HCT116 (cell line): ENCODE measurements around the gene NTHL1. TPM values are rescaled to one million over a fixed set of nuclear protein-coding genes. Genes with fewer than 3 reads are reported as not detected.

Experiments used
- ATAC-seq: fragments of 200-7000 bp; cut with Tn5 transposase; 2 replicates; pipeline ENCODE4 v1.9.1; 2020; ENCODE audit warnings: mild to moderate bottlenecking, moderate library complexity
- BruUV-seq: library from RNA; stranded (reverse); fragments of 400-500 nt; replicated peaks from 2 replicates; lab custom pipeline; 2021; lab: Mats Ljungman, UMichigan
- CTCF ChIA-PET: fragments of 300-600 bp; sonication (Branson Sonifier 250); formaldehyde crosslinking; loops from one replicate; lab custom pipeline; 2021; ENCODE audit warnings: antibody characterized with exemption; lab: Charles Lee
- POLR2A ChIA-PET: fragments of 300-600, 350-600 bp; sonication (Branson Sonifier 250); formaldehyde crosslinking; loops from one replicate; lab custom pipeline; 2021; ENCODE audit warnings: antibody characterized with exemption; lab: Charles Lee
- RAD21 ChIA-PET, 2 experiments: fragments of 300-600 bp; sonication (Branson Sonifier 250); formaldehyde crosslinking; loops; one replicate each; lab custom pipeline; 2023; ENCODE audit warnings: low total read pairs in 2 of 2; ENCODE audit not compliant: uncharacterized antibody in 2 of 2, unreplicated experiment in 2 of 2, low non-redundant PET in 1 of 2; lab: Charles Lee
- DNase-seq: peaks from one replicate; pipeline ENCODE4 v3.0.0-alpha.2; 2010; ENCODE audit warnings: low read depth, low spot score
- H2AFZ ChIP-seq: fragments of 200-600 bp; shearing (Covaris generic), sonication (generic); 2 replicates; pipeline ENCODE4 v1.6.1; 2017; ENCODE audit warnings: low read depth, mixed run types, mixed read lengths, antibody characterized with exemption, low read length; ENCODE audit not compliant: poor library complexity, severe bottlenecking
- H3K27ac ChIP-seq: 2 replicates; pipeline ENCODE4 v1.5.1; 2012; ENCODE audit warnings: low read depth, low read length
- H3K27me3 ChIP-seq: fragments of 200-600 bp; sonication (generic); 2 replicates; pipeline ENCODE4 v1.6.1; 2016; ENCODE audit warnings: mixed run types, low read length, mixed read lengths; ENCODE audit not compliant: insufficient read depth
- H3K36me3 ChIP-seq, 2 experiments: fragments of 200-500 bp in 1 of 2; fragments of 200-600 bp in 1 of 2; sonication (Bioruptor generic) in 1 of 2; sonication (generic) in 1 of 2; 2 replicates each; pipeline versions ENCODE4 v1.5.1 to v1.6.1; 2014 to 2016; ENCODE audit warnings: low read length in 2 of 2, inconsistent platforms in 1 of 2, mixed read lengths in 1 of 2, mixed run types in 1 of 2; ENCODE audit not compliant: insufficient read depth in 2 of 2, control insufficient read depth in 1 of 2
- H3K4me1 ChIP-seq, 2 experiments: fragments of 200-600 bp in 1 of 2; sonication (generic) in 1 of 2; 2 replicates each; pipeline versions ENCODE4 v1.5.1 to v1.6.1; 2012 to 2017; ENCODE audit warnings: low read length in 2 of 2, inconsistent platforms in 1 of 2, mild to moderate bottlenecking in 1 of 2, mixed read lengths in 1 of 2, mixed run types in 1 of 2, moderate library complexity in 1 of 2; ENCODE audit not compliant: insufficient read depth in 2 of 2, control insufficient read depth in 1 of 2
- H3K4me2 ChIP-seq: fragments of 200-600 bp; sonication (generic); 2 replicates; pipeline ENCODE4 v1.6.1; 2017; ENCODE audit warnings: mixed run types, low read length, mixed read lengths
- H3K4me3 ChIP-seq, 2 experiments: fragments of 200-600 bp in 1 of 2; sonication (generic) in 1 of 2; replicated peaks in 1 of 2; 2 replicates each; pipeline ENCODE4 v1.5.1; 2011 to 2016; ENCODE audit warnings: low read length in 2 of 2, control low read depth in 1 of 2, low read depth in 1 of 2, mild to moderate bottlenecking in 1 of 2, mixed read lengths in 1 of 2, mixed run types in 1 of 2
- H3K79me2 ChIP-seq: fragments of 200-600 bp; sonication (generic); 2 replicates; pipeline ENCODE4 v1.6.1; 2017; ENCODE audit warnings: mild to moderate bottlenecking, mixed run types, low read length, moderate library complexity, mixed read lengths; ENCODE audit not compliant: insufficient read depth
- H3K9ac ChIP-seq: fragments of 200-600 bp; sonication (generic); 2 replicates; pipeline ENCODE4 v1.6.1; 2016; ENCODE audit warnings: low read length, mixed read lengths
- H3K9me2 ChIP-seq: fragments of 200-600 bp; sonication (generic), shearing (Covaris generic); 2 replicates; pipeline ENCODE4 v1.6.1; 2017; ENCODE audit warnings: mixed run types, mild to moderate bottlenecking, moderate library complexity; ENCODE audit not compliant: insufficient read depth
- H3K9me3 ChIP-seq, 2 experiments: fragments of 200-500 bp in 1 of 2; fragments of 200-600 bp in 1 of 2; sonication (Bioruptor generic) in 1 of 2; sonication (generic) in 1 of 2; 2 replicates each; pipeline ENCODE4 v1.6.1; 2014 to 2017; ENCODE audit warnings: low read length in 2 of 2, mixed read lengths in 2 of 2, inconsistent platforms in 1 of 2, low read depth in 1 of 2, mild to moderate bottlenecking in 1 of 2, mixed run types in 1 of 2, moderate library complexity in 1 of 2; ENCODE audit not compliant: control insufficient read depth in 1 of 2, insufficient read depth in 1 of 2
- H4K20me1 ChIP-seq: fragments of 200-600 bp; sonication (generic), shearing (Covaris generic); 2 replicates; pipeline ENCODE4 v1.6.1; 2017; ENCODE audit warnings: mixed run types, mild to moderate bottlenecking, moderate library complexity; ENCODE audit not compliant: insufficient read depth
- CBX3 ChIP-seq: IDR thresholded peaks from 2 replicates; pipeline ENCODE4 v1.6.1; 2012; ENCODE audit warnings: low read depth
- JUND ChIP-seq: IDR thresholded peaks from 2 replicates; pipeline ENCODE4 v1.6.1; 2012
- SIN3A ChIP-seq: IDR thresholded peaks from 2 replicates; pipeline ENCODE4 v1.6.1; 2012; ENCODE audit warnings: low read depth
- SP1 ChIP-seq: IDR thresholded peaks from 2 replicates; pipeline ENCODE4 v1.6.1; 2012; ENCODE audit warnings: low read depth
- TCF7L2 ChIP-seq: IDR thresholded peaks from 2 replicates; pipeline ENCODE4 v1.7.0; 2011; ENCODE audit warnings: borderline replicate concordance, inconsistent platforms; ENCODE audit not compliant: insufficient read depth, insufficient read length; ENCODE audit errors: extremely low read depth
- ZNF274 ChIP-seq: fragments of 200-500 bp; sonication (Bioruptor generic); IDR thresholded peaks from 2 replicates; pipeline ENCODE4 v1.6.1; 2014; ENCODE audit warnings: mild to moderate bottlenecking, low read depth, low read length, inconsistent platforms
- intact Hi-C: fragments of 100-400 bp; cut with micrococcal nuclease; formaldehyde crosslinking; loops from 2 replicates; pipeline ENCODE4 v1.10.0; 2022
- total RNA-seq: library from RNA; stranded (reverse); gene quantifications from one replicate; pipeline ENCODE4 v1.2.1, GENCODE V29; 2021; ENCODE audit not compliant: unreplicated experiment
- TF ChIP-seq, protein P1 (sequence below), 3 experiments: fragments of 200-600 bp in 1 of 3; sonication (generic) in 1 of 3; IDR thresholded peaks in 2 of 3; conservative IDR thresholded peaks in 1 of 3; 2 replicates each; pipeline ENCODE4 v1.5.1; 2012 to 2017; ENCODE audit warnings: low read depth in 2 of 3, low read length in 2 of 3, antibody characterized with exemption in 1 of 3, borderline replicate concordance in 1 of 3, control low read depth in 1 of 3, mild to moderate bottlenecking in 1 of 3, mixed read lengths in 1 of 3, mixed run types in 1 of 3, moderate library complexity in 1 of 3; ENCODE audit not compliant: insufficient read depth in 1 of 3

The NTHL1 gene
- total RNA-seq, 1 experiment from 2014 or later, result 40.1 TPM

GRCh38 chr16:2047330-2048115, at the start of gene NTHL1, which contains the start of gene TSC2 (continued):
- TF ChIP-seq, protein P1, sequence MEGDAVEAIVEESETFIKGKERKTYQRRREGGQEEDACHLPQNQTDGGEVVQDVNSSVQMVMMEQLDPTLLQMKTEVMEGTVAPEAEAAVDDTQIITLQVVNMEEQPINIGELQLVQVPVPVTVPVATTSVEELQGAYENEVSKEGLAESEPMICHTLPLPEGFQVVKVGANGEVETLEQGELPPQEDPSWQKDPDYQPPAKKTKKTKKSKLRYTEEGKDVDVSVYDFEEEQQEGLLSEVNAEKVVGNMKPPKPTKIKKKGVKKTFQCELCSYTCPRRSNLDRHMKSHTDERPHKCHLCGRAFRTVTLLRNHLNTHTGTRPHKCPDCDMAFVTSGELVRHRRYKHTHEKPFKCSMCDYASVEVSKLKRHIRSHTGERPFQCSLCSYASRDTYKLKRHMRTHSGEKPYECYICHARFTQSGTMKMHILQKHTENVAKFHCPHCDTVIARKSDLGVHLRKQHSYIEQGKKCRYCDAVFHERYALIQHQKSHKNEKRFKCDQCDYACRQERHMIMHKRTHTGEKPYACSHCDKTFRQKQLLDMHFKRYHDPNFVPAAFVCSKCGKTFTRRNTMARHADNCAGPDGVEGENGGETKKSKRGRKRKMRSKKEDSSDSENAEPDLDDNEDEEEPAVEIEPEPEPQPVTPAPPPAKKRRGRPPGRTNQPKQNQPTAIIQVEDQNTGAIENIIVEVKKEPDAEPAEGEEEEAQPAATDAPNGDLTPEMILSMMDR (IDR thresholded peaks at IDR 0.05 in 2 of 3, conservative IDR thresholded peaks at IDR 0.05 in 1 of 3; ENCODE audit: borderline replicate concordance in 1 of 3, insufficient read depth in 1 of 3, low read depth in 2 of 3, low read length in 2 of 3), result peak in 2 of 3 experiments; percentile 7 to 21; a peak in 1 of 6 replicates
- TF ChIP-seq JUND (no peak), CBX3 (no peak; the same call in 1 of the 2 replicates), ZNF274 (no peak), SIN3A (peak; percentile 58)

DNA sequence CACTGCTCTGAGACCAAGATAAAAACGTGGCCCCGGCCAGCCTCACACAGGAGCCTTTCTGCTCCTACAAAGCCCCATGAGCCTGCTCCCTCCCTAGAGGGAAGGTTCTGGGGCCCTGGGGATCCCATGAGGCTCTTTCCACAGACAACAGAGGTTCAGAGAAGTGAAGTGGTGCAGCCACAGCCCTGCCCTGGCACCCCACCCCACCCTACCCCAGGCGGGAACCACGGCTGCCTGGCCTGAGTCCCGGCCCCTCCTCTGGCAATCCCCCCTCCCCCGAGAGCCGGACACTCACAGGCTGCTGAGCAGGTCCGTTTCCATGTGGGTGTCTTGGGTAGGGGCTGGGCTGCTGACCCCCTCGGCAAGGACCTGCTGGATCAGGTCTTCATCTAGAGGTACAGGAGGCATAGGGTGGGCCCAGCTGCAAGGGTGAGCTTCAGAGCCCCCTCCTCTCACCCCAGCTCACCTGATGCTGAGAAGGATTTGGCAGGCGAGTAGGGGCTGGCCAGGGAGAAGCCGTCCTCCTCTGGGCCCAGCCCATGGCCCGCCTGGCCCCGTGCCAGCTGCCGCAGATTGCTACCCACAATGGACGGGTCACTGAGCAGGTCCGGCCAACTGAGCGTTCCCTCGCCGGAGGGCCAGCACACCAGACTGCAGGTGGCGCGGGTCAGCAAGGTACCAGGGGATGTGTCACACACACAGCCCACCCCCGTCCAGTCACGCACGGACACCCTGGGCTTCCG, 49.4 kb upstream of the NTHL1 start:
- Histone ChIP-seq H3K27ac (no peak overlapping the region), H3K4me3 (no peak overlapping the region)
- POLR2A ChIA-PET, result no interaction called here
- no peak for TF ChIP-seq SP1
- TF ChIP-seq TCF7L2, result no peak
- TF ChIP-seq, all 23 proteins: peak for 0
- BruUV-seq, result no TSS peak
- Histone ChIP-seq H3K27me3 (no peaks in the 10 kb centered on the region), H2AFZ (no peak overlapping the region), H3K36me3 (peaks cover 6 to 10% of the 10 kb centered on the region in 2 experiments; a peak in 3 of 4 replicates), H4K20me1 (no peaks in the 10 kb centered on the region), H3K4me1 (peaks cover 0 to 9% of the 10 kb centered on the region in 2 experiments; a peak in 2 of 4 replicates), H3K79me2 (no peaks in the 10 kb centered on the region), H3K9me3 (no peaks in the 10 kb centered on the region), H3K4me2 (no peak overlapping the region), H3K9ac (no peak overlapping the region), H3K9me2 (no peaks in the 10 kb centered on the region)
- intact Hi-C loops, result no loop called here
- no peak for ATAC-seq
- DNase-seq, result no peak
- CTCF ChIA-PET, result no interaction called here
- RAD21 ChIA-PET, result no interaction called here
